ENCODE data around the gene TRIP13.
"Not testable (repeated sequence)": the region's sequence is repeated elsewhere in the genome, so short reads cannot be mapped to it uniquely, and the experiment has no call there.

Gene TRIP13

GRCh38 chr5:892394-893136 lies at the start of gene TRIP13, which contains the start of gene BRD9:
Gene TRIP13, plus strand, starts transcription at chr5:892884. Its CDS starts 115 bp downstream, at chr5:892999.
Gene BRD9, minus strand, starts transcription at chr5:892801. Its CDS starts 144 bp downstream, at chr5:892657.
- Histone ChIP-seq H3K27ac (ENCODE audit: low read length) (peak within 1 kb of the TSS; percentile 79), H3K9me3 (ENCODE audit: control insufficient read depth in 1 of 2, low read length in 2 of 2) (no peaks in the 10 kb centered on the region), H3K4me1 (ENCODE audit: control insufficient read depth in 1 of 2, insufficient read depth in 2 of 2, low read length in 2 of 2) (peaks cover 9 to 20% of the 10 kb centered on the region in 2 donors), H3K27me3 (ENCODE audit: low read depth, low read length) (no peaks in the 10 kb centered on the region), H3K4me3 (ENCODE audit: low read depth in 1 of 2, low read length in 2 of 2) (peak within 1 kb of the TSS; percentile 86 to 87), H3K36me3 (ENCODE audit: control insufficient read depth in 1 of 2, insufficient read depth in 2 of 2, low read length in 2 of 2) (peaks cover 26 to 39% of the 10 kb centered on the region in 2 donors)

GRCh38 chr5:843371-843770 lies 49.3 kb upstream of the TRIP13 start:
- H3K27me3 ChIP-seq (ENCODE audit: low read depth, low read length); H3K4me1 ChIP-seq (ENCODE audit: control insufficient read depth in 1 of 2, insufficient read depth in 2 of 2, low read length in 2 of 2); H3K36me3 ChIP-seq (ENCODE audit: control insufficient read depth in 1 of 2, insufficient read depth in 2 of 2, low read length in 2 of 2); H3K27ac ChIP-seq (ENCODE audit: low read length); H3K4me3 ChIP-seq (ENCODE audit: low read depth in 1 of 2, low read length in 2 of 2); H3K9me3 ChIP-seq (ENCODE audit: control insufficient read depth in 1 of 2, low read length in 2 of 2): not testable (repeated sequence)

- H3K4me3 ChIP-seq (ENCODE audit: low read depth in 1 of 2, low read length in 2 of 2); H3K27ac ChIP-seq (ENCODE audit: low read length); H3K27me3 ChIP-seq (ENCODE audit: low read depth, low read length); H3K36me3 ChIP-seq (ENCODE audit: control insufficient read depth in 1 of 2, insufficient read depth in 2 of 2, low read length in 2 of 2); H3K9me3 ChIP-seq (ENCODE audit: control insufficient read depth in 1 of 2, low read length in 2 of 2); H3K4me1 ChIP-seq (ENCODE audit: control insufficient read depth in 1 of 2, insufficient read depth in 2 of 2, low read length in 2 of 2): not testable (repeated sequence)
These were observed 48.8 kb upstream of the TRIP13 start for GRCh38 chr5:843926-844325.

GRCh38 chr5:844426-844825 lies 48.3 kb upstream of the TRIP13 start:
- not testable (repeated sequence) for H3K4me1 ChIP-seq (ENCODE audit: control insufficient read depth in 1 of 2, insufficient read depth in 2 of 2, low read length in 2 of 2); H3K27me3 ChIP-seq (ENCODE audit: low read depth, low read length)

GRCh38 chr5:845031-845675 lies 47.5 kb upstream of the TRIP13 start:
- H3K9me3 ChIP-seq (ENCODE audit: control insufficient read depth in 1 of 2, low read length in 2 of 2); H3K4me3 ChIP-seq (ENCODE audit: low read depth in 1 of 2, low read length in 2 of 2); H3K27ac ChIP-seq (ENCODE audit: low read length); H3K4me1 ChIP-seq (ENCODE audit: control insufficient read depth in 1 of 2, insufficient read depth in 2 of 2, low read length in 2 of 2); H3K27me3 ChIP-seq (ENCODE audit: low read depth, low read length); H3K36me3 ChIP-seq (ENCODE audit: control insufficient read depth in 1 of 2, insufficient read depth in 2 of 2, low read length in 2 of 2): not testable (repeated sequence)

More at GRCh38 chr5:844426-844825, 48.3 kb upstream of the TRIP13 start:
- not testable (repeated sequence) for H3K36me3 ChIP-seq (ENCODE audit: control insufficient read depth in 1 of 2, insufficient read depth in 2 of 2, low read length in 2 of 2); H3K4me3 ChIP-seq (ENCODE audit: low read depth in 1 of 2, low read length in 2 of 2); H3K27ac ChIP-seq (ENCODE audit: low read length); H3K9me3 ChIP-seq (ENCODE audit: control insufficient read depth in 1 of 2, low read length in 2 of 2)

- H3K27ac ChIP-seq (ENCODE audit: low read length); H3K27me3 ChIP-seq (ENCODE audit: low read depth, low read length); H3K36me3 ChIP-seq (ENCODE audit: control insufficient read depth in 1 of 2, insufficient read depth in 2 of 2, low read length in 2 of 2); H3K4me3 ChIP-seq (ENCODE audit: low read depth in 1 of 2, low read length in 2 of 2); H3K9me3 ChIP-seq (ENCODE audit: control insufficient read depth in 1 of 2, low read length in 2 of 2): not testable (repeated sequence)
- H3K4me1 ChIP-seq (ENCODE audit: control insufficient read depth in 1 of 2, insufficient read depth in 2 of 2, low read length in 2 of 2): peaks cover 0 to 12% of the 10 kb centered on the region in 2 donors
These were observed 46.7 kb upstream of the TRIP13 start for GRCh38 chr5:845676-846601.

GRCh38 chr5:846602-847091 lies 46.0 kb upstream of the TRIP13 start:
- H3K4me3 ChIP-seq (ENCODE audit: low read depth in 1 of 2, low read length in 2 of 2); H3K9me3 ChIP-seq (ENCODE audit: control insufficient read depth in 1 of 2, low read length in 2 of 2); H3K27ac ChIP-seq (ENCODE audit: low read length); H3K36me3 ChIP-seq (ENCODE audit: control insufficient read depth in 1 of 2, insufficient read depth in 2 of 2, low read length in 2 of 2); H3K27me3 ChIP-seq (ENCODE audit: low read depth, low read length): not testable (repeated sequence)
- peaks cover 0 to 13% of the 10 kb centered on the region in 2 donors for H3K4me1 ChIP-seq (ENCODE audit: control insufficient read depth in 1 of 2, insufficient read depth in 2 of 2, low read length in 2 of 2)

GRCh38 chr5:847212-847611 lies 45.5 kb upstream of the TRIP13 start:
- H3K9me3 ChIP-seq (ENCODE audit: control insufficient read depth in 1 of 2, low read length in 2 of 2); H3K27ac ChIP-seq (ENCODE audit: low read length); H3K4me3 ChIP-seq (ENCODE audit: low read depth in 1 of 2, low read length in 2 of 2); H3K36me3 ChIP-seq (ENCODE audit: control insufficient read depth in 1 of 2, insufficient read depth in 2 of 2, low read length in 2 of 2); H3K27me3 ChIP-seq (ENCODE audit: low read depth, low read length): not testable (repeated sequence)
- H3K4me1 ChIP-seq (ENCODE audit: control insufficient read depth in 1 of 2, insufficient read depth in 2 of 2, low read length in 2 of 2): peaks cover 0 to 13% of the 10 kb centered on the region in 2 donors

GRCh38 chr5:847736-848135 lies 44.9 kb upstream of the TRIP13 start:
- H3K4me1 ChIP-seq (ENCODE audit: control insufficient read depth in 1 of 2, insufficient read depth in 2 of 2, low read length in 2 of 2): peaks cover 0 to 13% of the 10 kb centered on the region in 2 donors
- H3K36me3 ChIP-seq (ENCODE audit: control insufficient read depth in 1 of 2, insufficient read depth in 2 of 2, low read length in 2 of 2); H3K27me3 ChIP-seq (ENCODE audit: low read depth, low read length); H3K4me3 ChIP-seq (ENCODE audit: low read depth in 1 of 2, low read length in 2 of 2); H3K27ac ChIP-seq (ENCODE audit: low read length); H3K9me3 ChIP-seq (ENCODE audit: control insufficient read depth in 1 of 2, low read length in 2 of 2): not testable (repeated sequence)

- H3K4me3 ChIP-seq (ENCODE audit: low read depth in 1 of 2, low read length in 2 of 2): no peak overlapping the region
- H3K27me3 ChIP-seq (ENCODE audit: low read depth, low read length): no peaks in the 10 kb centered on the region
- peaks cover 0 to 13% of the 10 kb centered on the region in 2 donors for H3K4me1 ChIP-seq (ENCODE audit: control insufficient read depth in 1 of 2, insufficient read depth in 2 of 2, low read length in 2 of 2)
- no peak overlapping the region for H3K27ac ChIP-seq (ENCODE audit: low read length)
- H3K9me3 ChIP-seq (ENCODE audit: control insufficient read depth in 1 of 2, low read length in 2 of 2): no peaks in the 10 kb centered on the region
- no peaks in the 10 kb centered on the region for H3K36me3 ChIP-seq (ENCODE audit: control insufficient read depth in 1 of 2, insufficient read depth in 2 of 2, low read length in 2 of 2)
These were observed 44.0 kb upstream of the TRIP13 start for GRCh38 chr5:848671-849111.
